RWPE2 (cell line): ENCODE measurements around the gene TLE2.

Source experiments
- ATAC-seq: fragments of 200-7000 bp; cut with Tn5 transposase; 3 replicates; pipeline ENCODE4 v1.9.1; 2021; ENCODE audit warnings: low read depth
- DNase-seq: peaks from one replicate; pipeline ENCODE4 v3.0.0-alpha.2; 2020; ENCODE audit warnings: low spot score
- H3K27ac ChIP-seq: fragments of 450-650 bp; 2 replicates; pipeline ENCODE4 v1.5.1; 2017; ENCODE audit warnings: mild to moderate bottlenecking; ENCODE audit not compliant: poor library complexity, severe bottlenecking
- H3K27me3 ChIP-seq: fragments of 250-450 bp; sonication (Bioruptor Pico); 2 replicates; pipeline ENCODE4 v1.5.1; 2021; ENCODE audit warnings: mild to moderate bottlenecking, moderate library complexity; ENCODE audit not compliant: insufficient read depth, poor library complexity, severe bottlenecking
- H3K36me3 ChIP-seq: fragments of 250-450 bp; sonication (Bioruptor Pico); 2 replicates; pipeline ENCODE4 v1.5.1; 2020; ENCODE audit warnings: low read depth, mild to moderate bottlenecking, moderate library complexity
- H3K4me1 ChIP-seq: fragments of 250-450 bp; sonication (Bioruptor Pico); 2 replicates; pipeline ENCODE4 v1.5.1; 2021; ENCODE audit warnings: mild to moderate bottlenecking, moderate library complexity; ENCODE audit not compliant: insufficient read depth, poor library complexity, severe bottlenecking
- H3K4me3 ChIP-seq: fragments of 250-450 bp; sonication (Bioruptor Pico); 2 replicates; pipeline ENCODE4 v1.5.1; 2021; ENCODE audit warnings: mild to moderate bottlenecking, moderate library complexity; ENCODE audit not compliant: severe bottlenecking
- H3K9me3 ChIP-seq: fragments of 250-450 bp; sonication (Bioruptor Pico); 2 replicates; pipeline ENCODE4 v1.5.1; 2021; ENCODE audit warnings: mild to moderate bottlenecking, moderate library complexity; ENCODE audit not compliant: severe bottlenecking
- TF ChIP-seq, protein P1 (sequence below): fragments of 450-650 bp; IDR thresholded peaks from one replicate; pipeline ENCODE4 v1.5.1; 2017; ENCODE audit warnings: mild to moderate bottlenecking, moderate library complexity; ENCODE audit not compliant: poor library complexity, severe bottlenecking

Gene TLE2

DNA sequence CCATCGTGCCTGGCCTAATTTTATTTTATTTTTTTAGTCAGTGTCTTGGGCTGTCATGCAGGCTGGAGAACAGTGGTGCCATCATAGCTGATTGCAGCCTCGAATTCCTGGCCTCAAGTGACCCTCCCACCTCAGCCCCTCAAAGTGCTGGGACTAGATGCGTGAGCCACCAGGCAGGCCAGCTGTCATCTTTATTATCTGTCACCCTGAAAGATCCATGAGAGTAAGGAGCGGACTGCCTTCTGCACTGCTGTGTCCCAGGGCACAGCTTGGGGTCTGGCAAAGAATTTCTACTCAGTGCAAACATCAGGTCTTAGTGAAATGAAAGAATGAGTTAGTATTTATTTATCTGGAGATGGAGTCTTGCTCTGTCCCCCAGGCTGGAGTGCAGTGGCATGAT lies 42.7 kb upstream of the TLE2 start:
- no peaks in the 10 kb centered on the region for H3K4me1 ChIP-seq
- DNase-seq (no peak), ATAC-seq (no peak)
- H3K9me3 ChIP-seq, result no peaks in the 10 kb centered on the region
- TF ChIP-seq, protein P1, sequence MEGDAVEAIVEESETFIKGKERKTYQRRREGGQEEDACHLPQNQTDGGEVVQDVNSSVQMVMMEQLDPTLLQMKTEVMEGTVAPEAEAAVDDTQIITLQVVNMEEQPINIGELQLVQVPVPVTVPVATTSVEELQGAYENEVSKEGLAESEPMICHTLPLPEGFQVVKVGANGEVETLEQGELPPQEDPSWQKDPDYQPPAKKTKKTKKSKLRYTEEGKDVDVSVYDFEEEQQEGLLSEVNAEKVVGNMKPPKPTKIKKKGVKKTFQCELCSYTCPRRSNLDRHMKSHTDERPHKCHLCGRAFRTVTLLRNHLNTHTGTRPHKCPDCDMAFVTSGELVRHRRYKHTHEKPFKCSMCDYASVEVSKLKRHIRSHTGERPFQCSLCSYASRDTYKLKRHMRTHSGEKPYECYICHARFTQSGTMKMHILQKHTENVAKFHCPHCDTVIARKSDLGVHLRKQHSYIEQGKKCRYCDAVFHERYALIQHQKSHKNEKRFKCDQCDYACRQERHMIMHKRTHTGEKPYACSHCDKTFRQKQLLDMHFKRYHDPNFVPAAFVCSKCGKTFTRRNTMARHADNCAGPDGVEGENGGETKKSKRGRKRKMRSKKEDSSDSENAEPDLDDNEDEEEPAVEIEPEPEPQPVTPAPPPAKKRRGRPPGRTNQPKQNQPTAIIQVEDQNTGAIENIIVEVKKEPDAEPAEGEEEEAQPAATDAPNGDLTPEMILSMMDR, result no peak
- H3K27ac ChIP-seq, result no peak overlapping the region
- no peaks in the 10 kb centered on the region for H3K27me3 ChIP-seq
- H3K36me3 ChIP-seq, result no peaks in the 10 kb centered on the region
- no peak overlapping the region for H3K4me3 ChIP-seq

DNA sequence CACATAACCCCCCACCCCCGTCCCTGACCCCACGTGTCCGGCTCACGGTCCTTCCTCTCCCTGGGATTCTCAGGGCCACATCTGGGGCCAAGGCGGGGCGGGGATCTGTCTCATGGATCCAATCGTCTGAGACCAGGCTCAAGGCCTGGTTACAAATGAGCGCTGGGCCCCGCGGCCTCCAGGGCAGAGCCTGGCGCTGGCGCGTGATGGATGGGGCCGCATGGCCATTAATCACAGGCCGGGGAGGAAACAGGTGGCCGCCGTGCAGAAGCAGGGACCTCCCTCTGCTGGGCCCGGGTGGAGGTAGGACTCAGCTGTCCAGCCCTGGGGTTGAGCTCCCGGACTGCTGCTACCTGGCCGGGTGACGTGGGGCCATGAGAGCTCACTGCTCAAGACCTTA lies 39.0 kb upstream of the TLE2 start:
- Histone ChIP-seq H3K27ac (no peak overlapping the region), H3K4me3 (no peak overlapping the region), H3K4me1 (no peaks in the 10 kb centered on the region), H3K36me3 (no peaks in the 10 kb centered on the region), H3K27me3 (no peaks in the 10 kb centered on the region), H3K9me3 (no peaks in the 10 kb centered on the region)
- ATAC-seq, result no peak
- DNase-seq, result no peak
- TF ChIP-seq, protein P1, result no peak

DNA sequence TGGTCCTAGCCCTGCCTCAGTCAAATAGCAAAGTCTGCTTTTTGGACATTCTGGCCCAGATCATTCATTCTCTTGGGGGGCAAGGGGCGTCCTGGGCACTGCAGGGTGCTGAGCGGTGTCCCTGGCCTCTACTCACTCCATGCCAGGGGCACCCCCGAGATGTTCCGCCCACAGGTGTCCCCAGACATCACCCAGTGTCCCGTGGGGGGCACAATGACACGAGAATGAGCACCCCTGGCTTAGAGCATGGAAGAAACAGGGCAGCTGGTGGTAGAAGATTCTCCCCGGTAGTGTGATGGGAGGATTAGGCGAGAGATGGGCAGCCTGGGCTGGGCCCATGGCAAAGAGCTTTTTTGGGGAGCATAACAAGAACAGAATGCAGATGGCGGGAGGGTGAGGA lies 38.5 kb upstream of the TLE2 start:
- no peaks in the 10 kb centered on the region for H3K36me3 ChIP-seq
- DNase-seq (no peak), ATAC-seq (no peak)
- no peak overlapping the region for H3K4me3 ChIP-seq
- H3K4me1 ChIP-seq, result no peaks in the 10 kb centered on the region
- H3K27me3 ChIP-seq, result no peaks in the 10 kb centered on the region
- no peaks in the 10 kb centered on the region for H3K9me3 ChIP-seq
- TF ChIP-seq, protein P1, result no peak
- no peak overlapping the region for H3K27ac ChIP-seq

DNA sequence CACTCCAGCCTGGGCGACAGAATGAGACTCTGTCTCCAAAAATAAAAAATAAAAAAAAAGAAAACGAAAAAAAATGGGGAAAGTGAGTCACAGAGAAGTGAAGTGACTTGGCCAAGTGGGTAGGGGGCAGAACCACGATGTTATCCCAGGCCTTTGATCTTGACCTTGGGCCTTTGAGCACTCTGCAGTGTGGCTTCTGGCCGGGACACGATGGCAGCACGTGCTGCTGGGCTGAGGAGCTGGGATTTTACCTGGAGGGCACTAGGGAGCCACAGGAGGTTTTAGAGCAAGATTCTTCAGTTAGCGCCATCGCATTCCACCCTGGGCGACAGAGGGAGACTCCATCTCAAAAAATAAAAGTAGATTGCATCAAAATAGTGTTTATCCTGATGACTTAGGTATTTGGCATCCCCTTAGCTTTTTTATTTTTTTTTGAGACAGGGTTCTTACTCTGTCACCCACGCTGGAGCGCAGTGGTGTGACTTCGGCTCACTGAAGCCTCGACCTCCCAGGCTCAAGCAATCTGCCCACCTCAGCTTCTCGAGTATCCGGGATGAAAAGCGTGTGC lies 37.5 kb upstream of the TLE2 start:
- TF ChIP-seq, protein P1, result no peak
- no peaks in the 10 kb centered on the region for H3K9me3 ChIP-seq
- no peaks in the 10 kb centered on the region for H3K4me1 ChIP-seq
- no peak overlapping the region for H3K4me3 ChIP-seq
- no peaks in the 10 kb centered on the region for H3K27me3 ChIP-seq
- H3K27ac ChIP-seq, result no peak overlapping the region
- DNase-seq, result no peak
- ATAC-seq, result no peak
- no peaks in the 10 kb centered on the region for H3K36me3 ChIP-seq

DNA sequence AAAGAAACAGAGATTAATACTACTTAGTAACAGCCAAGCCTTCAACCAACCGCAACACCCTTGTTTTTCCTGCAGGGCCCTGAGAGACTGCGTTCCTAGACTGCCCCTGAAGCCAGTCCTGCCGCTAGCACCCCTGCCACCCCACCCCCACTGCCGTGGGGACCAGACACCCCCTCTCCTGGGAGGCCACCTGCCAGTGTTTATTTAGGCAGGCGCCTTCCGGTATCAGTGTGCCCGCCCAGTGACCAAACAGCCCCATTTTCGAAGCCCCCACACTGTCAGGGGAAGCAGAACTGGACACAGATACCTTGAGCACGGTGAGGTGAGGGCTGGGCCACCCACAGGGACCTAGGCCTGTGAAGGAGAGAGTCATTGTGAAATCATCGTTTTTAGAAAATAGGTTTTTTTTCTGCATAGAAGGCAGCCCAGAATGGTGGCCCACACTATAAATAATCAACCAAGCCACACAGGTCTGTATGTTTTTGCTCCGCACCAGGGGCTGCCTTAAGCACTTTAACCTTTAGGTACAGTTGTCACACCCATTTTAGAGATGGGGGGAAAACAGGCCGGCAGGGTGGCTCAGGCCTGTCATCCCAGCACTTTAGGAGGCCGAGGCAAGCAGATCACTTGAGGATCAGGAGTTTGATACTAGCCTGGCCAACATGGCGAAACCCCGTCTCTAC lies 36.7 kb upstream of the TLE2 start:
- no peaks in the 10 kb centered on the region for H3K27me3 ChIP-seq
- H3K27ac ChIP-seq, result no peak overlapping the region
- ATAC-seq (no peak), DNase-seq (no peak)
- TF ChIP-seq, protein P1, result no peak
- peaks cover 2% of the 10 kb centered on the region for H3K36me3 ChIP-seq
- H3K4me1 ChIP-seq, result no peaks in the 10 kb centered on the region
- no peaks in the 10 kb centered on the region for H3K9me3 ChIP-seq
- no peak overlapping the region for H3K4me3 ChIP-seq
